ENCODE data around the gene PUS1.

The PUS1 gene

GRCh38 chr12:131911851-131912477, 17.1 kb upstream of the PUS1 start:
- Histone ChIP-seq H3K27ac (no peak overlapping the region), H3K9ac (ENCODE audit: insufficient read length) (no peak overlapping the region), H3K9me3 (ENCODE audit: low read depth, low read length) (no peaks in the 10 kb centered on the region), H3K4me3 (no peak overlapping the region), H3K36me3 (ENCODE audit: insufficient read depth, low read length) (peaks cover 58% of the 10 kb centered on the region)
- no peak for DNase-seq (ENCODE audit: low read depth, low spot score)
- TF ChIP-seq EZH2 (IDR thresholded peaks at IDR 0.05), result no peak
- TF ChIP-seq FOXP2 (optimal IDR thresholded peaks at IDR 0.05; ENCODE audit: control extremely low read depth, extremely low read length, insufficient read depth), result no peak
- no peak for TF ChIP-seq POLR2AphosphoS5 (IDR thresholded peaks at IDR 0.05; ENCODE audit: borderline replicate concordance, low read depth, low read length)

DNA sequence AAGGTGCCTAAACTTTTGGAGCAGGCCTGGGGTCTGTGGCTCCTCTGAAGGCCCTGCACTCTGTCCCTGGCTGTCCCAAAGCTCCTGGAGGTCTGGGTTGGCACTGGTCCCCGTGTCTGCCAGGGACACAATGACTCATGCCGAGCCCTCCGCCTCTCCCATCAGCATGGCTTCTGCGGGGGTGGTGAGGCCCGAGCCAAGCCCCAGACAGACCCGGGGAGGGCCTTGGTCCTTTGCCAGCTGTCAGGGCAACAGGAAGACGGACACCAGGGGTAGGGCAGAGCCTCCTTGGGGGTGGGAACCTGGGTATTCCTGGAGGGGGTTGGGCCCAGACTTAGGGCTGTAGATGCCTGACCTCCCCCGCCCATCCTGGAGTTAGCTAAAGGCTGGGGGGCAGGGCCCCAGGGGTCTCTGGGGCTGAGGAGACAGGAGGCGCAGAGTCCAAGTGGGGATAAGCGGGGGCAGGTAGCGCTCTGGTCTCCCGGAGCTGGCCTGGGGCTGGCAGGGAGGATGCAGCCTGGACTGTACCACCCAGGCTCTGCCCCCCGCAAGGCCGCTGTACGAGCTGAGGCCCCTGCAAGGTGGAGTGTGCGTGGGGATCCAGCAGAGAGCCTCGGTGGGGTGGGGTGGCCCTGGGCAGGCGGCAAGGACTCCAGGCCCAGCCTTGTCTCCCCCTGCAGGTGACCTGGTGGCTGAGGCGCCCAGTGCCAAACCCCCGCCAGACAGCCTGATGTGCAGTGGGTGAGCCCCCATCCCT, 16.4 kb upstream of the PUS1 start:
- Histone ChIP-seq H3K9ac (ENCODE audit: insufficient read length) (no peak overlapping the region), H3K9me3 (ENCODE audit: low read depth, low read length) (no peaks in the 10 kb centered on the region), H3K27ac (no peak overlapping the region), H3K4me3 (no peak overlapping the region), H3K36me3 (ENCODE audit: insufficient read depth, low read length) (peaks cover 58% of the 10 kb centered on the region)
- no peak for DNase-seq (ENCODE audit: low read depth, low spot score)
- TF ChIP-seq FOXP2 (optimal IDR thresholded peaks at IDR 0.05; ENCODE audit: control extremely low read depth, extremely low read length, insufficient read depth) (no peak), POLR2AphosphoS5 (IDR thresholded peaks at IDR 0.05; ENCODE audit: borderline replicate concordance, low read depth, low read length) (no peak), EZH2 (IDR thresholded peaks at IDR 0.05) (no peak)

DNA sequence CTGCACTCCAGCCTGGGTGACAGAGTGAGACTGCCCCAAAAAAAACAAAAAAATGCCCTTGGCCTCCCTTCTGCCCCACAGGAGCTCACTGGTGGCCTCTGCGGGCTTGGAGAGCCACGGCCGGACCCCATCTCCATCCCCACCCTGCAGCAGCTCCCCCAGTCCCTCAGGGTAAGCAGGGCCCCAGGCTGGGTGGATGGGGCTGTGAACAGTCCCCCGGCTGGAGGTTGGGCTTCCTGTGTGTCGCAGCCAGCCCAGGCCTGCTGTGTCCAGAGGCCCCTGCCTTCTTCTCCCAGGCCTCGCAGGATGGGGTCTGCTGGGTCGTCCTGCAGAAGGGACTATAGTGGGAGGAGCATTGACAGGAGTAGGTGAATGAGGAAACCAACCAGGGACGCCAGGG, 15.4 kb upstream of the PUS1 start:
- Histone ChIP-seq H3K9ac (ENCODE audit: insufficient read length) (no peak overlapping the region), H3K27ac (no peak overlapping the region), H3K4me3 (no peak overlapping the region), H3K36me3 (ENCODE audit: insufficient read depth, low read length) (peaks cover 58% of the 10 kb centered on the region), H3K9me3 (ENCODE audit: low read depth, low read length) (no peaks in the 10 kb centered on the region)
- no peak for DNase-seq (ENCODE audit: low read depth, low spot score)
- TF ChIP-seq EZH2 (IDR thresholded peaks at IDR 0.05), result no peak
- no peak for TF ChIP-seq FOXP2 (optimal IDR thresholded peaks at IDR 0.05; ENCODE audit: control extremely low read depth, extremely low read length, insufficient read depth)
- no peak for TF ChIP-seq POLR2AphosphoS5 (IDR thresholded peaks at IDR 0.05; ENCODE audit: borderline replicate concordance, low read depth, low read length)

DNA sequence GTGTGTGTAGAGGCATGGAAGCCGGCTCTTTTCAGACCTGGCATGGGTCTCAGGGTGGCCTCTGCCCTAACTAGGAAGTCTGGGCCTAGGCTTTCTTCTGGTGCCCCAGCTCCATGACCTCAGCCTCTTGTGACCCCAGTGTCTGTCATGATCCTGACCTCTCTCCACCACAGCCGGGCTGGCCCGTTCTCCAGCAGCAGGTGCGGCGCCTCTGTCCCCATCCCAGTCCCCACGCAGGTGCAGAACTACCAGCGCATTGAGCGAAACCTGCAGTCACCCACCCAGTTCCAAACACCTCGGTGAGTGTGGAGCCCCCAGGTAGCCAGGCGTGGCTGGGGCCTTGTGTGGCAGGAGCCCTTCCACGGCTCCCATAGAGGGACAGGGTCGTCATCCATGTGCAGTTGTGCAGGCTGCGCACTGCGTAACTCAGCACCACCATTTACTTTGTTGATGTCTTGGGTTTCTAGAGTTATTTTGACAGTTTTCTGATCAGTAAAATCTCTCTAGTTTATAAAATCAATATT, 14.8 kb upstream of the PUS1 start:
- H3K36me3 ChIP-seq (ENCODE audit: insufficient read depth, low read length), result peaks cover 58% of the 10 kb centered on the region
- no peak for TF ChIP-seq EZH2 (IDR thresholded peaks at IDR 0.05)
- no peak for TF ChIP-seq FOXP2 (optimal IDR thresholded peaks at IDR 0.05; ENCODE audit: control extremely low read depth, extremely low read length, insufficient read depth)
- TF ChIP-seq POLR2AphosphoS5 (IDR thresholded peaks at IDR 0.05; ENCODE audit: borderline replicate concordance, low read depth, low read length), result no peak
- H3K4me3 ChIP-seq, result no peak overlapping the region
- DNase-seq (ENCODE audit: low read depth, low spot score), result no peak
- H3K9ac ChIP-seq (ENCODE audit: insufficient read length), result no peak overlapping the region
- no peak overlapping the region for H3K27ac ChIP-seq
- no peaks in the 10 kb centered on the region for H3K9me3 ChIP-seq (ENCODE audit: low read depth, low read length)

- peaks cover 53% of the 10 kb centered on the region for H3K36me3 ChIP-seq (ENCODE audit: insufficient read depth, low read length)
Observed at GRCh38 chr12:131915000-131915689, 13.9 kb upstream of the PUS1 start.

GRCh38 chr12:131915823-131916222, 13.3 kb upstream of the PUS1 start:
- no peak for TF ChIP-seq FOXP2 (optimal IDR thresholded peaks at IDR 0.05; ENCODE audit: control extremely low read depth, extremely low read length, insufficient read depth)
- TF ChIP-seq EZH2 (IDR thresholded peaks at IDR 0.05), result no peak
- no peak overlapping the region for H3K27ac ChIP-seq
- no peak overlapping the region for H3K9ac ChIP-seq (ENCODE audit: insufficient read length)
- no peak for DNase-seq (ENCODE audit: low read depth, low spot score)
- peaks cover 47% of the 10 kb centered on the region for H3K36me3 ChIP-seq (ENCODE audit: insufficient read depth, low read length)
- no peak overlapping the region for H3K4me3 ChIP-seq
- no peaks in the 10 kb centered on the region for H3K9me3 ChIP-seq (ENCODE audit: low read depth, low read length)

More at GRCh38 chr12:131915000-131915689, 13.9 kb upstream of the PUS1 start:
- H3K4me3 ChIP-seq, result no peak overlapping the region
- no peak overlapping the region for H3K9ac ChIP-seq (ENCODE audit: insufficient read length)
- H3K9me3 ChIP-seq (ENCODE audit: low read depth, low read length), result no peaks in the 10 kb centered on the region
- no peak overlapping the region for H3K27ac ChIP-seq
- TF ChIP-seq FOXP2 (optimal IDR thresholded peaks at IDR 0.05; ENCODE audit: control extremely low read depth, extremely low read length, insufficient read depth), result no peak
- TF ChIP-seq POLR2AphosphoS5 (IDR thresholded peaks at IDR 0.05; ENCODE audit: borderline replicate concordance, low read depth, low read length), result no peak
- no peak for TF ChIP-seq EZH2 (IDR thresholded peaks at IDR 0.05)
- DNase-seq (ENCODE audit: low read depth, low spot score), result no peak

GRCh38 chr12:131916306-131917138, 12.6 kb upstream of the PUS1 start:
- Histone ChIP-seq H3K9ac (ENCODE audit: insufficient read length) (no peak overlapping the region), H3K36me3 (ENCODE audit: insufficient read depth, low read length) (peaks cover 48% of the 10 kb centered on the region), H3K4me3 (no peak overlapping the region), H3K27ac (no peak overlapping the region), H3K9me3 (ENCODE audit: low read depth, low read length) (no peaks in the 10 kb centered on the region)
- DNase-seq (ENCODE audit: low read depth, low spot score), result no peak
- TF ChIP-seq POLR2AphosphoS5 (IDR thresholded peaks at IDR 0.05; ENCODE audit: borderline replicate concordance, low read depth, low read length) (no peak), EZH2 (IDR thresholded peaks at IDR 0.05) (no peak), FOXP2 (optimal IDR thresholded peaks at IDR 0.05; ENCODE audit: control extremely low read depth, extremely low read length, insufficient read depth) (no peak)

All from SK-N-MC (cell line).